Measurements from ENCODE around the gene ADAM15. TPM values are rescaled to one million over a fixed set of nuclear protein-coding genes. Genes with fewer than 3 reads are reported as not detected.

The ADAM15 gene
- total RNA-seq, 1 experiment from 2014 or later, result 38.4 TPM

DNA sequence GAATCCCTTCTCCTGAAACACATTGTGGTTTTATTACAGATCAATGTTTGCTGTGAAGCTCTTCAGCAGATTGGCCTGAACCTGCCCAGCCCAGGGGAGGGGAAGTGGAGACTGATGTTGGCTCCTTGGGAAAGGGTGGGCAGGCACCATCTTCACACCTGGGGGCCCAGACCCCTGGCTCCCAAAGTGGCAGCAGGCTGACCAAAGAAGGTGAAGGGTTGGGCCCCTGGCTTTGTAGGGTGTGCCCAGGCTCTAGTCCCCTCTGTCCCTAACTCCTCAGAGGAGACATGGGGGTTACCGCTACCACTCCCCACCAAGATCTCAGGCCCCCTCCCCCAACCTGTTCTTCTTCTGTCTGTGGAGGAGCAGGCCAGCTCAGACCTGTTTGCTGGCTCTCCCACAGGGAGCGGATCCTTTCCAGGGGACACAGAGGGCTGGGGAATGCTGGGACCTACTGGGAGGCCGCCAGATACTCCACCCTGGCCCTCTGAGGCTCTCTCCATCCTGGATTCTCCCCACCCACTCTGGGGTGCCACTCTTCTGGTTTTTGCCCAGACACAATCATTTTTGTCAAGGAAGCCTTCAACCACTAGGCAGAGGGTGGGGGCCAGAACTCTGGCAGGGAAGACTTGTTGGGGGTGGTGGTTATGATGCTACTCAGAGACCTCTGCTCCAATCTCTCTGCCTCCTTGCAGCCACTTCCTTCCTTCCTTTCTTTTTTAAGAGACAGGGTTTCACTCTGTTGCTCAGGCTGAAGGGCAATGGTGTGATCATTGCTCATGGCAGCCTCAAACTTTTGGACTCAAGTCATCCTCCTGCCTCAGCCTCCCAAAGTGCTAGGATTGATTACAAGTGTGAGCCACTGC lies 22.5 kb downstream of the ADAM15 start:
- POLR2A ChIA-PET, result no interaction called here
- H3K36me3 Mint-ChIP-seq, result peaks cover 3% of the 10 kb centered on the region

More for the DNA sequence above, 22.5 kb downstream of the ADAM15 start:
- CTCF ChIA-PET, result interaction anchor here (4.8 kb wide), 1 partner anchor 12 kb away, joined by 62 read pairs; no protein-coding TSS in a partner anchor
- H3K27me3 Mint-ChIP-seq (ENCODE audit: low read depth), result peaks cover 56% of the 10 kb centered on the region
- TF ChIP-seq OVOL2 (CRISPR knock-in tag; IDR thresholded peaks at IDR 0.05; ENCODE audit: borderline replicate concordance) (no peak), GTF2I (CRISPR knock-in tag; conservative IDR thresholded peaks at IDR 0.05) (no peak), ZNF396 (CRISPR knock-in tag; IDR thresholded peaks at IDR 0.05; ENCODE audit: borderline replicate concordance) (no peak), E2F1 (CRISPR knock-in tag; IDR thresholded peaks at IDR 0.05) (no peak), NFYB (CRISPR knock-in tag; conservative IDR thresholded peaks at IDR 0.05; ENCODE audit: low read depth) (no peak), GRHL2 (CRISPR knock-in tag; IDR thresholded peaks at IDR 0.05; ENCODE audit: insufficient replicate concordance, severe bottlenecking) (no peak), CREB1 (CRISPR knock-in tag; IDR thresholded peaks at IDR 0.05) (no peak), ZNF416 (CRISPR knock-in tag; IDR thresholded peaks at IDR 0.05) (no peak), ELF4 (CRISPR knock-in tag; IDR thresholded peaks at IDR 0.05; ENCODE audit: low read depth) (no peak), FOXP4 (CRISPR knock-in tag; IDR thresholded peaks at IDR 0.05) (no peak), ZNF512 (CRISPR knock-in tag; IDR thresholded peaks at IDR 0.05; ENCODE audit: borderline replicate concordance) (no peak), MXD4 (CRISPR knock-in tag; IDR thresholded peaks at IDR 0.05; ENCODE audit: borderline replicate concordance) (no peak), SP1 (CRISPR knock-in tag; conservative IDR thresholded peaks at IDR 0.05) (no peak), KAT7 (CRISPR knock-in tag; IDR thresholded peaks at IDR 0.05; ENCODE audit: borderline replicate concordance) (no peak), ZSCAN18 (CRISPR knock-in tag; IDR thresholded peaks at IDR 0.05) (no peak), ZNF263 (CRISPR knock-in tag; IDR thresholded peaks at IDR 0.05; ENCODE audit: low read depth) (no peak), SOX15 (CRISPR knock-in tag; IDR thresholded peaks at IDR 0.05) (no peak)
- TF ChIP-seq, protein P1, sequence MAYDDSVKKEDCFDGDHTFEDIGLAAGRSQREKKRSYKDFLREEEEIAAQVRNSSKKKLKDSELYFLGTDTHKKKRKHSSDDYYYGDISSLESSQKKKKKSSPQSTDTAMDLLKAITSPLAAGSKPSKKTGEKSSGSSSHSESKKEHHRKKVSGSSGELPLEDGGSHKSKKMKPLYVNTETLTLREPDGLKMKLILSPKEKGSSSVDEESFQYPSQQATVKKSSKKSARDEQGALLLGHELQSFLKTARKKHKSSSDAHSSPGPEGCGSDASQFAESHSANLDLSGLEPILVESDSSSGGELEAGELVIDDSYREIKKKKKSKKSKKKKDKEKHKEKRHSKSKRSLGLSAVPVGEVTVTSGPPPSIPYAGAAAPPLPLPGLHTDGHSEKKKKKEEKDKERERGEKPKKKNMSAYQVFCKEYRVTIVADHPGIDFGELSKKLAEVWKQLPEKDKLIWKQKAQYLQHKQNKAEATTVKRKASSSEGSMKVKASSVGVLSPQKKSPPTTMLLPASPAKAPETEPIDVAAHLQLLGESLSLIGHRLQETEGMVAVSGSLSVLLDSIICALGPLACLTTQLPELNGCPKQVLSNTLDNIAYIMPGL (CRISPR knock-in tag; IDR thresholded peaks at IDR 0.05), result no peak
- TF ChIP-seq, protein P2, sequence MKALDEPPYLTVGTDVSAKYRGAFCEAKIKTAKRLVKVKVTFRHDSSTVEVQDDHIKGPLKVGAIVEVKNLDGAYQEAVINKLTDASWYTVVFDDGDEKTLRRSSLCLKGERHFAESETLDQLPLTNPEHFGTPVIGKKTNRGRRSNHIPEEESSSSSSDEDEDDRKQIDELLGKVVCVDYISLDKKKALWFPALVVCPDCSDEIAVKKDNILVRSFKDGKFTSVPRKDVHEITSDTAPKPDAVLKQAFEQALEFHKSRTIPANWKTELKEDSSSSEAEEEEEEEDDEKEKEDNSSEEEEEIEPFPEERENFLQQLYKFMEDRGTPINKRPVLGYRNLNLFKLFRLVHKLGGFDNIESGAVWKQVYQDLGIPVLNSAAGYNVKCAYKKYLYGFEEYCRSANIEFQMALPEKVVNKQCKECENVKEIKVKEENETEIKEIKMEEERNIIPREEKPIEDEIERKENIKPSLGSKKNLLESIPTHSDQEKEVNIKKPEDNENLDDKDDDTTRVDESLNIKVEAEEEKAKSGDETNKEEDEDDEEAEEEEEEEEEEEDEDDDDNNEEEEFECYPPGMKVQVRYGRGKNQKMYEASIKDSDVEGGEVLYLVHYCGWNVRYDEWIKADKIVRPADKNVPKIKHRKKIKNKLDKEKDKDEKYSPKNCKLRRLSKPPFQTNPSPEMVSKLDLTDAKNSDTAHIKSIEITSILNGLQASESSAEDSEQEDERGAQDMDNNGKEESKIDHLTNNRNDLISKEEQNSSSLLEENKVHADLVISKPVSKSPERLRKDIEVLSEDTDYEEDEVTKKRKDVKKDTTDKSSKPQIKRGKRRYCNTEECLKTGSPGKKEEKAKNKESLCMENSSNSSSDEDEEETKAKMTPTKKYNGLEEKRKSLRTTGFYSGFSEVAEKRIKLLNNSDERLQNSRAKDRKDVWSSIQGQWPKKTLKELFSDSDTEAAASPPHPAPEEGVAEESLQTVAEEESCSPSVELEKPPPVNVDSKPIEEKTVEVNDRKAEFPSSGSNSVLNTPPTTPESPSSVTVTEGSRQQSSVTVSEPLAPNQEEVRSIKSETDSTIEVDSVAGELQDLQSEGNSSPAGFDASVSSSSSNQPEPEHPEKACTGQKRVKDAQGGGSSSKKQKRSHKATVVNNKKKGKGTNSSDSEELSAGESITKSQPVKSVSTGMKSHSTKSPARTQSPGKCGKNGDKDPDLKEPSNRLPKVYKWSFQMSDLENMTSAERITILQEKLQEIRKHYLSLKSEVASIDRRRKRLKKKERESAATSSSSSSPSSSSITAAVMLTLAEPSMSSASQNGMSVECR (CRISPR knock-in tag; IDR thresholded peaks at IDR 0.05; ENCODE audit: borderline replicate concordance), result no peak
- TF ChIP-seq, protein P3, sequence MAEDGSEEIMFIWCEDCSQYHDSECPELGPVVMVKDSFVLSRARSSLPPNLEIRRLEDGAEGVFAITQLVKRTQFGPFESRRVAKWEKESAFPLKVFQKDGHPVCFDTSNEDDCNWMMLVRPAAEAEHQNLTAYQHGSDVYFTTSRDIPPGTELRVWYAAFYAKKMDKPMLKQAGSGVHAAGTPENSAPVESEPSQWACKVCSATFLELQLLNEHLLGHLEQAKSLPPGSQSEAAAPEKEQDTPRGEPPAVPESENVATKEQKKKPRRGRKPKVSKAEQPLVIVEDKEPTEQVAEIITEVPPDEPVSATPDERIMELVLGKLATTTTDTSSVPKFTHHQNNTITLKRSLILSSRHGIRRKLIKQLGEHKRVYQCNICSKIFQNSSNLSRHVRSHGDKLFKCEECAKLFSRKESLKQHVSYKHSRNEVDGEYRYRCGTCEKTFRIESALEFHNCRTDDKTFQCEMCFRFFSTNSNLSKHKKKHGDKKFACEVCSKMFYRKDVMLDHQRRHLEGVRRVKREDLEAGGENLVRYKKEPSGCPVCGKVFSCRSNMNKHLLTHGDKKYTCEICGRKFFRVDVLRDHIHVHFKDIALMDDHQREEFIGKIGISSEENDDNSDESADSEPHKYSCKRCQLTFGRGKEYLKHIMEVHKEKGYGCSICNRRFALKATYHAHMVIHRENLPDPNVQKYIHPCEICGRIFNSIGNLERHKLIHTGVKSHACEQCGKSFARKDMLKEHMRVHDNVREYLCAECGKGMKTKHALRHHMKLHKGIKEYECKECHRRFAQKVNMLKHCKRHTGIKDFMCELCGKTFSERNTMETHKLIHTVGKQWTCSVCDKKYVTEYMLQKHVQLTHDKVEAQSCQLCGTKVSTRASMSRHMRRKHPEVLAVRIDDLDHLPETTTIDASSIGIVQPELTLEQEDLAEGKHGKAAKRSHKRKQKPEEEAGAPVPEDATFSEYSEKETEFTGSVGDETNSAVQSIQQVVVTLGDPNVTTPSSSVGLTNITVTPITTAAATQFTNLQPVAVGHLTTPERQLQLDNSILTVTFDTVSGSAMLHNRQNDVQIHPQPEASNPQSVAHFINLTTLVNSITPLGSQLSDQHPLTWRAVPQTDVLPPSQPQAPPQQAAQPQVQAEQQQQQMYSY (CRISPR knock-in tag; IDR thresholded peaks at IDR 0.05), result no peak
- no peak for DNase-seq (ENCODE audit: low spot score)
- ATAC-seq, result no peak
- peaks cover 38% of the 10 kb centered on the region for H3K4me1 Mint-ChIP-seq
- H3K27ac Mint-ChIP-seq, result no peak overlapping the region
- no peak overlapping the region for H3K4me3 Mint-ChIP-seq
- no peaks in the 10 kb centered on the region for H3K9me3 Mint-ChIP-seq

Measured in WTC11 (cell line).